Stimulated activated CD4-positive, alpha-beta T cell treated with anti-CD3 and anti-CD28 coated beads, Interleukin-12 subunit alpha, Interleukin-12 subunit beta, amount 100 ng/mL, for 24 hours (primary cell): Measurements from ENCODE around the gene RPL18.
"Not testable (repeated sequence)": the region's sequence is repeated elsewhere in the genome, so short reads cannot be mapped to it uniquely, and the experiment has no call there.

ENCODE experiments used
- DNase-seq, 2 experiments: peaks; one replicate each; pipeline ENCODE4 v3.0.0-alpha.2; 2020; ENCODE audit warnings: low read depth in 2 of 2

Gene RPL18

GRCh38 chr19:48588670-48589401, 30.1 kb downstream of the RPL18 start:
- DNase-seq, result peak; percentile 64 to 86

GRCh38 chr19:48587387-48587786, 31.6 kb downstream of the RPL18 start:
- DNase-seq, result no peak

GRCh38 chr19:48582168-48582567, 36.8 kb downstream of the RPL18 start:
- DNase-seq, result no peak

- no peak for DNase-seq
These were observed 40.1 kb downstream of the RPL18 start for GRCh38 chr19:48578891-48579290.

GRCh38 chr19:48577908-48578307, 41.1 kb downstream of the RPL18 start:
- DNase-seq, result not testable (repeated sequence)

GRCh38 chr19:48575931-48576622, 42.9 kb downstream of the RPL18 start:
- DNase-seq, result no peak

GRCh38 chr19:48573163-48573505, 45.8 kb downstream of the RPL18 start:
- DNase-seq, result no peak

- no peak for DNase-seq
These were observed 47.4 kb downstream of the RPL18 start for GRCh38 chr19:48571378-48572162.

GRCh38 chr19:48569814-48570213, 49.2 kb downstream of the RPL18 start:
- DNase-seq, result no peak

GRCh38 chr19:48568345-48568886, 50.6 kb downstream of the RPL18 start:
- DNase-seq, result no peak
